GM12865 (cell line): ENCODE data around the gene GRID2.

ENCODE experiments used
- DNase-seq: peaks from one replicate; pipeline ENCODE4 v3.0.0; 2010; ENCODE audit warnings: low read depth
- H3K4me3 ChIP-seq: 2 replicates; pipeline ENCODE4 v1.5.1; 2011; ENCODE audit warnings: mild to moderate bottlenecking, low read depth, low read length, control low read depth
- CTCF ChIP-seq: IDR thresholded peaks from 2 replicates; pipeline ENCODE4 v1.5.1; 2011; ENCODE audit warnings: low read length, control low read depth, low read depth, inconsistent platforms; ENCODE audit not compliant: insufficient read depth; ENCODE audit errors: missing control alignments

GRID2 gene

GRCh38 chr4:93384241-93384640 is 1080.5 kb downstream of the GRID2 start:
- no peak for TF ChIP-seq CTCF
- no peak for DNase-seq
- no peak overlapping the region for H3K4me3 ChIP-seq

- no peak for DNase-seq
- TF ChIP-seq CTCF = no peak
Measured at GRCh38 chr4:93384887-93385286, 1081.1 kb downstream of the GRID2 start.

GRCh38 chr4:93394545-93395081 is 1090.8 kb downstream of the GRID2 start:
- TF ChIP-seq CTCF = no peak
- no peak for DNase-seq
- H3K4me3 ChIP-seq = no peak overlapping the region

More at GRCh38 chr4:93384887-93385286, 1081.1 kb downstream of the GRID2 start:
- no peak overlapping the region for H3K4me3 ChIP-seq

- TF ChIP-seq CTCF = no peak
- no peak for DNase-seq
- H3K4me3 ChIP-seq = no peak overlapping the region
Measured at GRCh38 chr4:93396272-93396671, 1092.5 kb downstream of the GRID2 start.

GRCh38 chr4:93403571-93403970 is 1099.8 kb downstream of the GRID2 start:
- no peak overlapping the region for H3K4me3 ChIP-seq
- TF ChIP-seq CTCF = no peak
- no peak for DNase-seq

GRCh38 chr4:93407493-93408275 is 1103.9 kb downstream of the GRID2 start:
- H3K4me3 ChIP-seq = no peak overlapping the region
- DNase-seq = no peak
- no peak for TF ChIP-seq CTCF

GRCh38 chr4:93409035-93409434 is 1105.3 kb downstream of the GRID2 start:
- DNase-seq = no peak
- H3K4me3 ChIP-seq = no peak overlapping the region
- no peak for TF ChIP-seq CTCF
